Endothelial cell of umbilical vein (primary cell): ENCODE data around the gene METTL21C.

Experiments
- CTCF ChIP-seq, 2 donors: IDR thresholded peaks; 1 replicate in 1 of 2; 2 replicates in 1 of 2; pipeline ENCODE4 v1.5.1; 2011; ENCODE audit warnings: low read length in 2 of 2, mild to moderate bottlenecking in 2 of 2, moderate library complexity in 2 of 2, control low read depth in 1 of 2, inconsistent platforms in 1 of 2, low read depth in 1 of 2; ENCODE audit not compliant: insufficient read depth in 1 of 2; ENCODE audit errors: extremely low read depth in 1 of 2
- EZH2 ChIP-seq: IDR thresholded peaks from 2 replicates; pipeline ENCODE4 v1.6.1; 2012; ENCODE audit warnings: borderline replicate concordance, low read depth, mild to moderate bottlenecking, moderate library complexity, low read length, inconsistent platforms; ENCODE audit not compliant: severe bottlenecking
- POLR2A ChIP-seq: IDR thresholded peaks from 2 replicates; pipeline ENCODE4 v1.6.1; 2012; ENCODE audit warnings: low read depth, mild to moderate bottlenecking, control low read depth, low read length

DNA sequence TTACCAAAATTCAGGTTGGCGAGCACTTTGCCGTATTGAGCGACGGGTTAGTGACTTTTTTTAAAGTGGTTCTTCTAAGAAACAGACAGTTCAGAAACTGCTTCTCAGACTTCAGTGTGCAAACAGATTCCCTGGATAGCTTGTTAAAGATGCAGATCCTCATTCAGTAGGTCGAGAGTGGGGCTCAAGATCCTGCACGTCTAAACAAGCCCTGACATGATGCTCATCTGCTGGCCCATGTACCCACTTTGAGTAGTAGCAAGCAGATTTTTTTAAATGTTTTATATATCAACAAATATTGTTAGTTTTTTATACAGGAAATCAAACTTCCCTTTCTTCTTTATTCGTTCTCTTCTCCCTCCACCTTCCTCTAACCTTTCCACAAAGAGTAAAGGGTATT is 7.3 kb downstream of the METTL21C start:
- TF ChIP-seq EZH2 (no peak), CTCF (IDR thresholded peaks at IDR 0.05; ENCODE audit: extremely low read depth in 1 of 2, insufficient read depth in 1 of 2, low read depth in 1 of 2, low read length in 2 of 2) (no peak), POLR2A (no peak)
